Stimulated activated CD4-positive, alpha-beta T cell treated with anti-CD3 and anti-CD28 coated beads, Interleukin-15, amount 100 ng/mL, for 1 hour (primary cell): ENCODE results near the gene RER1.
A peak's percentile ranks its signal among the peaks of the same experiment; 100 is the strongest.

Experiments used
- DNase-seq, 2 donors: peaks; one replicate each; pipeline ENCODE4 v3.0.0-alpha.2; 2020; ENCODE audit warnings: low read depth in 1 of 2, low spot score in 1 of 2

Gene RER1

GRCh38 chr1:2442661-2443060 is 51.0 kb downstream of the RER1 start:
- no peak for DNase-seq

- DNase-seq: peak in 1 of 2 donors; percentile 6
Measured at GRCh38 chr1:2443277-2444137, 51.9 kb downstream of the RER1 start.

- no peak for DNase-seq
Measured at GRCh38 chr1:2444138-2444591, 52.5 kb downstream of the RER1 start.

GRCh38 chr1:2445162-2445822 is 53.7 kb downstream of the RER1 start:
- DNase-seq: no peak

GRCh38 chr1:2445823-2446215 is 54.2 kb downstream of the RER1 start:
- no peak for DNase-seq

GRCh38 chr1:2446394-2446793 is 54.8 kb downstream of the RER1 start:
- no peak for DNase-seq

GRCh38 chr1:2446861-2447260 is 55.2 kb downstream of the RER1 start:
- DNase-seq: no peak

- DNase-seq: no peak
Measured at GRCh38 chr1:2447276-2448097, 55.8 kb downstream of the RER1 start.

- no peak for DNase-seq
Measured at GRCh38 chr1:2448098-2448445, 56.4 kb downstream of the RER1 start.

GRCh38 chr1:2449636-2450454 is 58.2 kb downstream of the RER1 start:
- no peak for DNase-seq

GRCh38 chr1:2451741-2452140 is 60.1 kb downstream of the RER1 start:
- DNase-seq: no peak

- no peak for DNase-seq
Measured at GRCh38 chr1:2452201-2452931, 60.7 kb downstream of the RER1 start.

- no peak for DNase-seq
Measured at GRCh38 chr1:2452932-2453315, 61.3 kb downstream of the RER1 start.

GRCh38 chr1:2454227-2454626 is 62.6 kb downstream of the RER1 start:
- no peak for DNase-seq
